ENCODE measurements around the gene CD70. TPM values are rescaled to one million over a fixed set of nuclear protein-coding genes. Genes with fewer than 3 reads are reported as not detected.
"Not testable (repeated sequence)": the region's sequence is repeated elsewhere in the genome, so short reads cannot be mapped to it uniquely, and the experiment has no call there.

The CD70 gene
- not detected for total RNA-seq

DNA sequence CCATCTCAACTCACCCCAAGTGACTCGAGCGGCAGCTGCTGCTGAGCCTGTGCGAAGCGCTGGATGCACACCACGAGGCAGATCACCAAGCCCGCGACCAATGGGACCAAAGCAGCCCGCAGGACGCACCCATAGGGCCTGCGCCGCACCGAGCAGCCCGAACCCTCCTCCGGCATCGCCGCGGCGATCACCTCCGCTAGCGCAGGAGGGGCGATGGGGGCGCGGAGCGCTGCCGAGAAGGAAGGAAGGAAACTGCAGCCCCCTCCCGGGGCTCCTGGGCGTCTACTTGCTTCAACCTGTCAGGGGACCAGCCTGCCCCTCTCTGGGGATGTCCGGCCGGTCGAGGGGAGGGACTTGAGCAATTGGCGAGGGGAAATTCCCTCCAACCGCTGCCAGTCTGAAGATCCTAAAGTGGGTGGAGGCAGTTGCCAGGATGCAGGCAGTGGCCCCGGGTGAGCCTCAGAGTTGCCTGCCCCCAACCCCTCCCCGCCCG lies at the start of gene CD70:
TSS of gene CD70 (minus strand) at position 324 of the 493 bp plus-strand sequence. CDS start at position 176, 148 bp downstream.
- no peak for DNase-seq

GRCh38 chr19:6640333-6640732 lies 49.4 kb upstream of the CD70 start:
- DNase-seq = not testable (repeated sequence)

GRCh38 chr19:6639439-6639838 lies 48.5 kb upstream of the CD70 start:
- DNase-seq = no peak

DNA sequence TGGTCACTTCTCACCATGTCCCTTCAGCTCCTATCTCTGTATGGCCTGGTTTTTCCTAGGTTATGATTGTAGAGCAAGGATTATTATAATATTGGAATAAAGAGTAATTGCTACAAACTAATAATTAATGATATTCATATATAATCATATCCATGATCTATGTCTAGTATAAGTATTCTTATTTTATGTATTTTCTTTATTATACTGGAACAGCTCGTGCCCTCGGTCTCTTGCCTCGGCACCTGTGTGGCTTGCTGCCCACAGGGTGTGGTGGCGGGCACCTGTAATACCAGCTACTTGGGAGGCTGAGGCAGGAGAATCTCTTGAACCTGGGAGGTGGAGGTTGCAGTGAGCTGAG lies 42.5 kb upstream of the CD70 start:
- not testable (repeated sequence) for DNase-seq

- DNase-seq = peak; percentile 38
These were observed 42.0 kb upstream of the CD70 start for GRCh38 chr19:6632747-6633455.

- DNase-seq = peak; percentile 89
These were observed 41.2 kb upstream of the CD70 start for GRCh38 chr19:6632002-6632621.

- no peak for DNase-seq
These were observed 35.8 kb upstream of the CD70 start for GRCh38 chr19:6626764-6627163.

GRCh38 chr19:6617374-6617773 lies 26.4 kb upstream of the CD70 start:
- no peak for DNase-seq

GRCh38 chr19:6616011-6616410 lies 25.1 kb upstream of the CD70 start:
- DNase-seq = no peak

DNA sequence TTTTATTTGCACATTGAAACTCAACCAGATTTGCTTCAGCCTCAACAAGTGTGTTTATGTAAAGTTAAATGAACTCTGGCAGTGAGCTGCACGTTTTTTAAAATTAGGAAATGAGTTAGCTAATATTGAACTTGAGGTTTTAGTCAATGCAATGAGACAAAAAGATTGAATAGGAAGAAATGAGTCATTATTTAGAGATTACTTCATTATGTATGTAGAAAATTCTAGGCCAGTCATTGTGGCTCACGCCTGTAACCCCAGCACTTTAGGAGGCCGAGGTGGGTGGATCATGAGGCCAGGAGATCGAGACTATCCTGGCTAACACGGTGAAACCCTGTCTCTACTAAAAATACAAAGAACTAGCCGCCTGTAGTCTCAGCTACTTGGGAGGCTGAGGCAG lies 22.8 kb upstream of the CD70 start:
- no peak for DNase-seq

DNA sequence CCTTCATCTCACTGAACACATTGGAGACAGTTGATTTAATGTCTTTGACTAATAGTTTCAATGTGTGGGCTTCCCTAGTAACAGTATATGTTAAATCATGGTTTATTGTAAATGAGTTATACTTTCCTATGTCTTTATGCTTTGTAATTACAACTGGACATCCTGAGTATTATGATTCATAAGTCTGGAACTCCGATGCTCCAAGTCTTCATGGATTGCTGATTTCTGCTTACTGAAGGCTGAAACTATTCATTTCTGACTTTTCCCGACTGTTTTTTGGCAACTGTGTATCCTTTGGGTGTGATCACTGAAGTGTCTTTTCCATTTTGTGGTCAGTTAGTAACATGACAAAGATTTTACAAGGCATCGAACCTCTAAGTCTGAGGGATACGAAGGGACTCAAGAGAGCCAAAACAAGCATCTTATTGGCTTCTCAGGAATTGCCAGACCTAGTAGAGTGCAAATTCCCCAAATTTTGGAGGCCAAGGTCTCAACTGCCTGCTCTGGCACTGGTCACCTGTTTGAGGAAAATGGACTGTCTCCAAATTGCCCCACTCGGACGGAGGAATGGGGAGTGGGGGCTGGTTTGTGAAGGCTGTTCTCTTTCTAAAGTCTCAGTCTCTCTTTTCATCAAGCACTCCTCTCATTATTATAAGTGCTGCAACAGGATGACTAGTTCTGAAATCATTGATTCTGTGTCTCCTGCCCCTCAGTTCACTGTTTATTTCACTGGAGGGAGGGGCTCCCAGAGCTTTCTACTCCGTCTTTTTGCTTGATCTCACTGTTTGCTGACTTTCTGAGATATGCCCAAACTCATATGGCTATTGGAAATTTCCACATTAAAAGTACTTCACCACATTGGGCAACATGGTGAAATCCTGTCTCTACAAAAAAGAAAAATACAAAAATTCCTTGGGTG lies 20.2 kb upstream of the CD70 start:
- peak; percentile 82 for DNase-seq

DNA sequence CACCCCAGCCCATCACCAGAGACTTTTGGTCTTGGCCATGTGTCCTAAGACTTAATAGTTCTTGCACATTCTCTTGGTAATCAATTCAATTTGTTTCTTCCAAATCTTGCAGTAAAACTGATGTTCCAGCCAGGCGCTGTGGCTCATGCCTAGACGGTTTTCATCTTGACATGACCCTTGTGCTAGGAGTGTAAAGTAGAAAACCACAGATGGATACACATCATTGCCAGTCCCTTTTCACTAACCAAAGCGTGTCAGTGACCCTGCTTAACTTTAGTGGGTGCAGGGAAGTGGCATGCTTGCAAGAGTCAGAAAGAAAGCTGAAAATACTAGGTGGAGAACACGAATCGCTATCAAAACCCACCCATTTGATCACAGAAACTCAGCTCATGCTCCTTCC lies 18.0 kb upstream of the CD70 start:
- no peak for DNase-seq

- not testable (repeated sequence) for DNase-seq
These were observed 17.2 kb upstream of the CD70 start for GRCh38 chr19:6608146-6608545.

- not testable (repeated sequence) for DNase-seq
These were observed 15.5 kb upstream of the CD70 start for GRCh38 chr19:6606276-6607070.

GRCh38 chr19:6604906-6605305 lies 14.0 kb upstream of the CD70 start:
- DNase-seq = no peak

DNA sequence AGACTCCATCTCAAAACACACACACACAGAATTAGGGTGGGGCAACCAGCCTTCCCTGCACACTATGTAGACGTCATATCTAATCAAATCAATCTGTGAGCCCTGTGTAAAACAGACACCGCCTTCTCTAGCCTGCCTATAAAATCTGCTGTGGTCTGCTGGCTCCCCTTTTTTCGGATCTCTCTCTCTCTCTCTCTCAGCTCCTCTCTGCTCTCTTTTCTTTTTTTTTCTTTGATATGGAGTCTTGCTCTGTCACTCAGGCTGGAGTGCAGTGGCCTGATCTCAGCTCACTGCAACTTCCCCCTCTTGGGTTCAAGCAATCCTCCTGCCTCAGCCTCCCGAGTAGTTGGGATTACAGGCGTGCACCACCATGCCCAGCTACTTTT lies 11.8 kb upstream of the CD70 start:
- no peak for DNase-seq

DNA sequence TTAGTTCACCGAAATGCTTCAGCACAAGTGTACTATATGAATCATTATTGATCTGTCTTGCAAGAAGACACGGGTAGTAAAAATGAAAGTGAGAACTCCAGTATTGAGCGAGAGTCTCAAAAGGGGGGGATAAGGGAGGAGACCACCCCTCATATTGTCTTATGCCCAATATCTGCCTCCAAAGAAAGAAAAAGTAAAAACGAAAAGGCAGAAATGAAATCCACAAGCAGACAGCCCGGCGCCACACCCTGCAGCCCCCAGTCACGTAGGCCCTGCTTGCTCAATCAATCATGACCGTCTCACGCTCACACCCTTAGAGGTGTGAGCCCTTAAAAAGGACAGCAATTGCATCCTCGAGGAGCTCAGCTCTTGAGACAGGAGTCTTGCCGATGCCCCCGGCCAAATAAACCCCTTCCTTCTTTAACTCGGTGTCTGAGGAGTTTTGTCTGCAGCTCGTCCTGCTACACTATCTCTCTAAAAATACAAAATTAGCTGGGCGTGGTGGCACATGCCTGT lies 10.6 kb upstream of the CD70 start:
- not testable (repeated sequence) for DNase-seq

GRCh38 chr19:6600951-6601536 lies 10.1 kb upstream of the CD70 start:
- DNase-seq = not testable (repeated sequence)

DNA sequence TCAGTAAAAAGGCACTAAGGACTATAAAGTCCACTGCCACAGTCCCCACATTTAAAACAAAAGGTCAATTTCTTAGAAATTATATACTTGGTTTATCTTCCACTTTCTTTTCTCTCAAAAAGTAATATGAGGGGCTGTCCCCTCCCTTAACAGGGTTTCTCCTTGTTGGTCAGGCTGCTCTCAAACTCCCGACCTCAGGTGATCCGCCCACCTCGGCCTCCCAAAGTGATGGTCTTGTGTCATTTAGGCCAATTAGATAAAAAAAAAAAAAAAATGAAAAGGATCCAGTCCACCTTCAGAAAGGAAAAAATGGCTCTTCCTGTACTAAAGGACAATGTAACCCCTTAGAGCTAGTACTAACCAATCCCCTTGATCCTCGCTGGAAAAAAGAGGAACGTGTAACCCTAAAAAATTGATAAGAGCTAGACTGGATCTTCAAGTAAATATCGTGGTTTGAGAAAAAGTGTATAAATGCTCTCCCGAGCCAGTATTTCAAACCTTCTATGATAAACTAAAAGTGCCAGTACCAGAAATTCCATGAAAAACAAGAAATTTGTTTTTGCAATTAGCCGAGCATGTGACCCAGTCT lies 9.0 kb upstream of the CD70 start:
- no peak for DNase-seq

GRCh38 chr19:6598254-6598892 lies 7.4 kb upstream of the CD70 start:
- DNase-seq = not testable (repeated sequence)
